ENCODE measurements around the gene GRP.
"Not testable (repeated sequence)": the region's sequence is repeated elsewhere in the genome, so short reads cannot be mapped to it uniquely, and the experiment has no call there.

GRP gene

GRCh38 chr18:59229701-59230443 is 9.9 kb downstream of the GRP start:
- DNase-seq, result peak in 1 of 2 experiments; percentile 4

GRCh38 chr18:59231114-59231513 is 11.2 kb downstream of the GRP start:
- DNase-seq, result no peak

DNA sequence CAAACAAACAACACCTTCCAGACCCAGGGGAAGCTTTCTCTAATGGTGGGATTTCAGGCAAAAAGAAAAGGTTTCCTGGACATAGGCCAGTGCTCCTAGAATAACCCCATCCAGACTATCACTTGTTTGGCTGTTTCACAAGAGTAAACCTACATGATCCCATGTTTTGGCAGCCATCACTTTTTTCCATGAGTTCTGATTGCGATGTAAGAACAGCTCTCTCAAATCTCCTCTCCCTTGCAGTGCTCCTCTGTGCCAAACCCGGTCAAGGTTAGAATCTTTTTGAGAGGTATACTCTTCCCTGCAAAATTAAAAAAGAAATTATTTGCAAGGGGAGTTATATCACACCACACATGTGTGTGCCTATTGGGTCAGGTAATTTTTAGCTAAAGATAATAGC is 11.9 kb downstream of the GRP start:
- DNase-seq, result no peak

DNA sequence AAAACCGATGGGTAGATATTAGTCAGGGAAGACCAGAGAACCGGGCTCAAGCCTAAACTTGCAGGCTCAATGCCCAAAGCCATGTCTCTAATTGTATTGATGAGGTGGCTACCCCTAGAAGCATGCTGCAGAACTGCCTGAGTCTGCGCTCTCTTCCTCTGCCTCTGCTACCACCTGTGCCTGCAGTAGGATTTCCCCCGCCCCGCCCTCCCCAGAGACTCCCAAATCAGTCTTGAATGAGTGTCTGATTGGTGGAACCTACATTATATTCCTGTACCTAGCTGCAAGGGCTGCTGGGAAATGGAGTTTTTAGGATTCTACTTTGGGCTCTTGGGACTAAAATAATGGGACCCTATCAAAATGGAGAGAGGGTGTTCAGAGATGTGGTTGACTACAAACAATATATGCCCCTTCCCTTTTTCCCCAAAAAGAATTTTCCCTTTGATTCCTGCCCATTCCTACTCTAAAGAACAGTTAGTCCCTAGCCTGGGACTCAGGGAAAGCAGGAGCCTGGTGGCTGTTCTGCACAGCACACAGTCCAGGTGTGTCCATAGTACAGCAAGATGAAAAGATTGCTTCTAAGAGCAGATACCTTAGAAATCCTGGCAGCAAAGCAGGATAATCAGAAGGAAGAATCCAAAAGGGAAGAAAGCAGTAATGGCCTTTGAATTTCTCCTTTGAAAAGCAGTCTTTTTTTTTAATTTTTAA is 12.5 kb downstream of the GRP start:
- DNase-seq, result no peak

GRCh38 chr18:59233017-59233410 is 13.1 kb downstream of the GRP start:
- no peak for DNase-seq

- no peak for DNase-seq
Measured at GRCh38 chr18:59238385-59238784, 18.4 kb downstream of the GRP start.

DNA sequence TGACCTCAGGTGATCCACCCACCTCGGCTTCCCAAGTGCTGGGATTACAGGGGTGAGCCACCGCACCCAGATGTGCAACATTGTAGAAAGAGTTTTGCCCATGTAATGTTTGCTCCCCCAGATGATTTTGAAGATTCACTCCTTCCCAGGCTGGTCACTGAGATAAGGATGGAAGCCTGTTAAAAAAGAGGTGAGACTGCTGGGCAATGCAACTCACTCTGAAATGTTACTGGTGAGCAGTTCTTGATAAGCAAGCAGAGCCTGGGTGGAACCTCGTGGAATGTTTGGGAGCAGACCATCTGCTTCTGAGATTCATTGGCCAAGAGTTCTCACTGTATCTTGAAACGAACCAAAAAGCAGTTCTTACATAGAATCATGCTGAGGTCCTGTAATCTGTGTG is 19.7 kb downstream of the GRP start:
- no peak for DNase-seq

DNA sequence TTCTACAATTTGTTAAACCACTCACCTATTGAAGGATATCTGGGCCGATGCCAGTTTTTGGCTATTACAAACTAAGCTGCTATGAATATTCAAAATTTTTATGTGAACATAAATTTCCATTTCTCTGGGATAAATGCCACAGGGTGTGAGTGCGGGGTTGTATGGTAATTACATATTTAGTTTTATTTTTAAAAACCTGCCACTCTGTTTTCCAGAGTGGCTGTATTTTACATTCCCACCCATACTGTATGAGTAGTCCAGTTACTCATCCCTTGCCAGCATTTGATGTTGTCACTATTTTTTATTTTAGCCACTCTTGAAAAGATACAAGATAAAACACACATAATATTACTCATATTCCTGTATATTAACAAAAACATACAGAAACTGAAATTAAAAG is 22.9 kb downstream of the GRP start:
- DNase-seq, result no peak

DNA sequence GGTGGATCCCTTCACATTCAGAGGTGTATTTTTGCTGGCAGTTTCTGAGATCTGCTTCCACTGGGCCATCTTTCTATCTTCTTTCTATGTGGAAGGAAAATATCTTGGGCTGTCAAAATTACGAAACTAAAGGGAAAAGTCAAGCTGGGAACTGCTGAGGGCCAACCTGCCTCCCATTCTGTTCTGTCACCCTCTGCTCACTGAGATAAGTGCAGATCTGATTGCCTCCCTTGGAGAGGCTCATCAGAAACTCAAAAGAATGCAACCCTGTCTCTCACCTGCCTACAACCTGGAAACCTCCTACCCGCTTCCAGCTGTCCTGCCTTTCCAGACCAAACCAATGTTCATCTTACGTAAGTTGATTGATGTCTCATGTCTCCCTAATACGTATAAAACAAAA is 26.8 kb downstream of the GRP start:
- DNase-seq, result no peak

GRCh38 chr18:59249199-59249774 is 29.3 kb downstream of the GRP start:
- DNase-seq, result peak in 1 of 2 experiments; percentile 47

- DNase-seq, result not testable (repeated sequence)
Measured at GRCh38 chr18:59255491-59255890, 35.5 kb downstream of the GRP start.

GRCh38 chr18:59261842-59262241 is 41.9 kb downstream of the GRP start:
- DNase-seq, result not testable (repeated sequence)

- DNase-seq, result not testable (repeated sequence)
Measured at GRCh38 chr18:59262243-59262642, 42.3 kb downstream of the GRP start.

DNA sequence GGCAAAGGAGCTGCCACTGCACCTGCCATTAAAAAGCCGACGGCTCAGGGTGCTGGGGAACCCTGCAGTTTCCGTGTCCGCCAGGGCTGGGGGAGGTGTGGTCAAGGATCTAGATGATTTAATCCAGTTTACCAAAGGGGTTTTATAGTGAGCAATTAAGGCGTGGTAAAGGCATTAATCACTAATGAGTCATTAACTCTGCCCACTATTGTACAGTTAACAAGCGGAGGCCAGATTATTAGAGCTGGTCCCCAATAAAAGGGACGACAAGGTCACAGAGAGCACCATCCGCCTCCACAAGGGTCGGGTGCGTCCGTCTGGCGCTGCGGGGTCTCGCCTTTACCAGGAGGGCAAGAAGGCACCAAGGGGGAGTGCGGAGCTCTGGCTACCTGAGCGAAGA is 43.7 kb downstream of the GRP start:
- DNase-seq, result no peak

DNA sequence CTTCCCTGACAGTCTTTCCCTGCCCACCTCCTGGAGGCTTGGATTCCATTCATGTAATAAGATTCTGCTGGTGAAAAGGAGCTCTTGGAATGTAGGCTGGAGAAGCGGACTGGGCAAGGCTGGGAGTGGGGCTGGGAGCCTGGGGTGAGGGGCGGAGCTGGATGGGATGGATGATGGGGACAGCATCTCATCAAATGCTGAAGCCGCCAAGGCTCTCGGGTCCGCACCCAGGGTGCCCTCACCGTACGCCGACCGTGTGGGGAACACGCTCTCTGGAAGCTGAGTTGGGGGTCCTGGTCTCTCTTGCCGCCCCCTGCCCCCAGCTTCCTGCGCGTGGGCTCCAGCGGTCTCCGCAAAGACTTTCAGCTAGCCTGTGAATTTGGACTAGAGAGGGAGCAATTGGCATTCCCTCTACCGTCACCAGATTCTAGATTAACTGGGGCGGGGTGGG is 44.2 kb downstream of the GRP start:
- DNase-seq, result no peak

DNA sequence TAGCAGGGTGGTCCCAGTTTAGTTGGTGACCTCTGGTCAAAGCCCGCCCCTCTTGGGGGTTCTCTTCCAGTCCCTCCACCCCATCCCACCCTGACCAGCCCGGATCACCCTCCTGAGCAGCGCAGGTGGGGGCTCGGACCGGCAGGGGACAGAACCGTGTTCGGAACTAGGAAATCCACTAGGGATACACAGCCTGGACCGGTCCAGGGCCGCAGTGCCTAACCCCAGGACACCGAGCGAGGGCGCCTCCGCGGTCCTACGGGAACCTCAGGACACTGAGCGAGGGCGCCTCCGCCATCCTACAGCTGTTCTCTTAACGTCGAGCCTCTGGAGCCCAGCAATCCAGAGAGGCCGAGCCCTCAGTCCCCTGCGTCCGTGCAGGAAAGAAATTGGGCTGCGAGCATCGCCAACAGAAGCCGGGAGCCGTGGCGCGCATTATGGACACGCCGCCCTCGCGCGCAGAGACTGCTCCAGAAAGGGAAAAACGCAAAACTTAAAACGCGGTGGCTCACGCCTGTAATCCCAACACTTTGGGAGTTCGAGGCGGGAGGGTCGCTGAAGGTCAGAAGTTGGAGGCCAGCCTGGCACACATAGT is 44.8 kb downstream of the GRP start:
- DNase-seq, result no peak

DNA sequence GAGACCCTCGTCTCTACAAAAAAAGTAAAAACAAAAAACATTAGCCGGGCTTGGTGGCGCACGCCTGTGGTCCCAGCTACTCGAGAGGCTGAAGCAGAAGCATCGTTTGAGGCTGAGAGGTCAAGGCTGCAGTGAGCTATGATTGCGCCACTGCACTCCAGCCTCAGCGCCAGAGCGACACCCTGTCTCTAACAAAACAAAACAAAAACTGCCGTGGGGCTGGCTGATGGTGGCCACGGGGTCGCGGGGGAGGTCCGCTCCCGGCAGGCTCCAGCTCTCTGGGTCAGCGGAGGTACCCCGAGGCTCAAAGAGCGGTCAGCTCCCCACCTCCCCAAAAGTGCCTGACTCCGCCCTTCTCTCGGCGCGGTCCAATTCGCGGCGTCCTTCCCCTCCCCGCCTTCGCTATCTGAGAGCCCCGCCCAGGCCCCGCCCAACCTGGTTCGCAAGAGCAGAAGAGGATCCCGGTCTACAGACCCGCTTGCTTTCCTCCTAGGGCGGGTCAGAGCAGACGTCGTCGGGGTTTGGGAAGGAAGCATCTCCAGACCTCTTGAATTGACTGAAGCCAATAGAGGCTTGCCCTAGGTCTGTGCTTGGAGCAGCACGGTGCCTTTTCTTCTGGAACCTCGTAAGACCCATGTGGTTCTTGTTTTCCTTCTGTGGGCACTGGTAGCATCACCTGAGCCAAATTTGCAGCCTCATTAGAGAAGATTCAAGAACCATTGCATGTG is 45.5 kb downstream of the GRP start:
- peak; percentile 56 to 66 for DNase-seq

- DNase-seq, result no peak
Measured at GRCh38 chr18:59265974-59266369, 46.0 kb downstream of the GRP start.

DNA sequence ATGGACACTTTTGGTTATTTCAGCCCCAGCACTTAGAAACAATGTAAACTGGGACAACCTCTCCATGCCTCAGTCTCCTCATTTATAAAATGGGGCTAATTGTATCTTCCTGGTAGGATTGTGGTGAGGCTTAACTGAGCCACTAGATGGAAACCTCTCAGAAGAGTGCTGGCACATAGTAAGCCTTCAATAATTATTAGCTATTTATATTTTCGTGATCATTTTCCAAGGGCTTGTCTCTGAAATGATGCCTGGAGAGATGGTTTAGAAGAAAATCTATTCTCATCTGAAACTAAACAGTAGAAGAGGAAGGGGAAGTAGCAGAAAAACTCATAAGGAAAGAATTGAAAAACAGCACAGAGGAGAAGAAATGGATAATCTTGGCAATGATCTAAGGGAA is 46.5 kb downstream of the GRP start:
- no peak for DNase-seq

DNA sequence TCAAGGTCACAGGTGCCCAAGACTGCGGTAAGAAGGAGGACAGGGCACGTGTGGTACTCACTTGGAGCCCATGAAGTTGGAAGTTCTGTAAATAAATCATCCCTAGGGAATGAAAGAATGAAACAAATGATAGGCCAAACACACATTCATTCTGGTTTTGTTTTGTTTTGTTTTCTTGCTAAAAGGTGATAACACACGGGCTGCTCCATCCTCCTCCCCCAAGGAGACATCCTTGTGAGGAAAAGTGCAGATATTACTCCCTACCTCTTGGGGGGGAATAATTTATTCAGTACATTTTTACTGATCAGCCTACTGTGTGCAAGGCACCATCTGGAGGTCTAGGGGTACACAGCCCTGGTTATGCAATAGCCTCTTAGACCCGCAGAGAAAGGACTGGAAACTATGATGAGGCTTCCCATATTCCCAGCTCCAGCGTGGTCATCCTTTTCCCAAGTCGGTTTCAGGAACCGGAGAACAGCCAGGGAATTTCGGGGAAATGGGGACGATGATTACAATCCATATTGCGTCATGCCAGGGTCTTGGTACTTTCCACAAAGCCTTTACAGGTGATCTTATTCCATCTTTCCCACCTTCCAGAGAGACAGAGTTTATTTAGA is 47.0 kb downstream of the GRP start:
- DNase-seq, result no peak

- peak in 1 of 2 experiments; percentile 20 for DNase-seq
Measured at GRCh38 chr18:59267503-59268126, 47.7 kb downstream of the GRP start.

DNA sequence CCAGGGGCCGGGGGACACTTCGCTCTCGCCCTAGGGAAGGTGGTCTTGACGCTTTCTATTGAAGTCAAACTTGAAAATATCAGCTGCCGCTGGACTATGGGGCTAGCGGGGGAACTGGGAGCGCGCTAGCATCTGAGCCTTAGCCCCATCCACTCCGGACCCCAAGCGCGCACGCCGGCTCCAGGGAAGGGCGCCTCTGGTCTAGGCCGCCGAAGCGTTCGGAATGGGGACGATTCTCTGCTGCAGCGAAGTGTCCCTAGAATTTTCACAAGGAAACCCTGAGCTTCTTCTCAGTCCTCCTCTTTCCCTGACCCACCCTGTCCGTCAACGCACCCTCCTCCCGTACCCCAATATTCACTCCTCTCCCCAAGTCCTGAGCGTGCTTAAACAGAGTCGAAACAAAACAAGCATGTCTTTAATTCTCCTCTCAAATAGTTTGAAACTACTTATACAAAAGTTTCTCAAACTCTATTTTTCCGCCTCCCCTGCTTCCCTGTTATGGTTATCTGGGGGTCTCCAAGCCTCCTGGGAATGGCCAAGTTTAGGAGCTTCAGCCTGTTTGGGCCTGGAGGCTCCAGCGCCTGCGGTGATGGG is 48.3 kb downstream of the GRP start:
- DNase-seq, result no peak

All from activated CD4-positive, alpha-beta T cell treated with anti-CD3 and anti-CD28 coated beads, Interleukin-2, amount 50 U/mL, for 48 hours (primary cell).